ENCODE measurements around the gene ITPR3.

Gene ITPR3

GRCh38 chr6:33724102-33725023, 103.2 kb downstream of the ITPR3 start:
- no peak for DNase-seq

- no peak for DNase-seq
Observed at GRCh38 chr6:33725222-33725621, 104.1 kb downstream of the ITPR3 start.

- DNase-seq = no peak
Observed at GRCh38 chr6:33725891-33726673, 105.0 kb downstream of the ITPR3 start.

DNA sequence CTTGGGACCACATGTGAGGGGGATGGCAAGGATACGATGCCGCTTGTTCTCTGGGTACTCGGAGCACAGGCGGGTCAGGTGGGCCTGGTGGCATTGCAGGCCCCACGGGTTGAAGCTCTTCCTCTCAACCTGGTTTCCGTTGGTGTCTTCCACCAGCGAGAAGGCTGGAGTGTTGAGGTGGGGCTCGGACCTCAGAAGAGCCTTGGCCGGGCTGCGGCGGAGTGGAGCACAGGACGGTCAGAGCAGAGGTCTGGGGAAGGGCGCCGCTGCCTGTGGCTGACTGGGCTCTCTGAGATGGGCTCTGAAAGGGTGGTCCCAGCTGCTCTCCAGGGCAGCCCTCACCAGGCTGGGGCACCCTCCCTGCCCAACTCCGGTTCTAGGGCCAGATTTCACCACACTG, 105.6 kb downstream of the ITPR3 start:
- DNase-seq = no peak

DNA sequence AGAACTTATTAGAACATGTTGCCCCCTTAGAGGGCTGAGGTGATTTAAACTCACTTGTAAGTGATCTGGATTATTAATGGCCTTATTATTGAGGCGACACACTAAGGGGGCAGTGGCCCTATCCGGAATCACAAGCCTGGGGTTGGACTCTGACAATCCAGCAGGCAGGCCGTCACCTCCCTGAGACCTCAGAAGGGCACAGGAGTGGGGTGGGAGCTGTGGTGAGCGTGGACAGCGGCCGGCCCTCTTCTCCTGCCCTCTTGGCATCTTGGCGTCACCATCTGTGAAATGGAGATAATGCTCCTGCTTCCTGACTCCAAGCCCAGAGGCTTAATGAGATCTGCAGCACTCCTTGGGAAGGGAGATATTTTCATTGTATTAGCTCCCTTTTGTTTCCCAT, 106.0 kb downstream of the ITPR3 start:
- no peak for DNase-seq

- DNase-seq = no peak
Observed at GRCh38 chr6:33727932-33728331, 106.8 kb downstream of the ITPR3 start.

- no peak for DNase-seq
Observed at GRCh38 chr6:33728438-33728837, 107.3 kb downstream of the ITPR3 start.

GRCh38 chr6:33729059-33729458, 107.9 kb downstream of the ITPR3 start:
- no peak for DNase-seq

GRCh38 chr6:33730611-33731010, 109.5 kb downstream of the ITPR3 start:
- DNase-seq = no peak

GRCh38 chr6:33731035-33731434, 109.9 kb downstream of the ITPR3 start:
- no peak for DNase-seq

- DNase-seq = no peak
Observed at GRCh38 chr6:33731751-33732282, 110.7 kb downstream of the ITPR3 start.

GRCh38 chr6:33732385-33732784, 111.3 kb downstream of the ITPR3 start:
- no peak for DNase-seq

- DNase-seq = no peak
Observed at GRCh38 chr6:33732817-33733708, 111.9 kb downstream of the ITPR3 start.

- DNase-seq = no peak
Observed at GRCh38 chr6:33733709-33734007, 112.5 kb downstream of the ITPR3 start.

DNA sequence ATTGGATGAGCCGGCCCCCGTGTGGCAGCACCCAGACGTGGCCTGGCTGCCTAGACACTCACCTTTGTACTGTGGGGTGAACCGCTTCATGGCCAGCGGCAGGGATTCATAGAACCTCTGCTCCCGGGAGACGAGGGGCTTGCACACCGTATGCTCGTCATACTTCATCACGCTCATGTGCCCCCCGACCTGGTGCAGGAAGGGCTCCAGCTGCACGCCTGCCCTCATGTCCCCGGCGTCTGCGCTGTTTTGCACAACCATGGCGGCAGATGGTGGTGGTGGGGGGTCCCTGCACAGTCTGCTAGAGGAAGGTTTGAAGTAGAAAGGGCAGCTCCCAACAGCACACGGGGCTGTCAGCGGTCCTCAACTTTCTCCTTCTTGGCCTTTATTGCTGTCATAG, 114.1 kb downstream of the ITPR3 start:
- no peak for DNase-seq

DNA sequence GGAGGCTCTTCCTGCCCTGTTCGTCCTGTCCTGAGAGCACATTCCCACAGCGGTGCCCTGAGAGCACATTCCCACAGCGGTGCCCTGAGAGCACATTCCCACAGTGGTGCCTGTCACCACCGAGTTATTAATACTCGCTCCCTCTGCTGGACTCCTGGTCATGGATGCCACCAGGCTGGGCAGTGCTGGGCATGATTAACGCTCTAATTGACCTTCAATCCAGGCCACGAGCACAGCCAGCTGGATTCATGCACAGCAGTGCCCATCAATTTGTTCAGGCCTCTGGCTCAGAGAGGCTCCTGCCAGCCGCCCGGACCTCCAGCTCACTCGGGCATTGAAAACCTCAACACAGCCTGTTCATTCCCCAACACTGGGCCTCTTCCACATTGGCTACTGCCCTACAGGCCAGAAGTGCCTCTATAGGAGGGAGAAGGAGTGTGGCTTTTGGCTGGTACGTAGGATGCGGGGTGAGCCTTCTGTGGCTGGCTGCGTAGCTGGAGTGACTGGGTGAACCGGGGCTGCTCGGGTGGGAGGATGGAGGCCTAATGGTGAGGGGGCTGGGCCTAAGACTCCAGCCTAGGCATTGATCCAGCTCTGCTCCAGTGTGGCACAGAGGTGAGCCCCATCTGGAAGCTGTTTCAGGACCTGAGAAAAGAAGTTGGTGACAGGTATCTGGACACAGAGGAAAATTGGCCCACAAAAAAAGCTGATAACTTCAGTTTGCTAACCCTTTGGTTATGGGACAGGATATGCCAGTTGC, 116.3 kb downstream of the ITPR3 start:
- DNase-seq = no peak

DNA sequence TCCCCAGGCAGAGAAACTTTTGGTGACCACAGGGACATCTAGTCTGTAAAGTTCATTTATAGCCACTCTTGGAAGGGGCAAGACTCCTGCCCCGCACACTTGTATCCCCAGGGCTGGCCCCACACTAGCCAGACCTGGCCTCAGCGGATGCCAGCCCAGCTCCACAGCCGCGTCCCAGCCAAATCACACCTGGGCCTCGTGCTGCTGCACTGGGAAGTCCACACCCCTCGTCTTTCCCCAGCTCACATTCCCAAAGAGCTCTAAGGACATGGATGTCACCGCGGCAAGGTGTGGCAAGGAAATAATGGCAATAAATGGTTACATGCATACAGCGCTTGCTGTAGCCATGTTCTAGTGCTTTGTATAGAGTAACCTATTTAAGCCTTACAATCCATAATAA, 117.0 kb downstream of the ITPR3 start:
- no peak for DNase-seq

- no peak for DNase-seq
Observed at GRCh38 chr6:33738879-33739278, 117.8 kb downstream of the ITPR3 start.

GRCh38 chr6:33739571-33739970, 118.4 kb downstream of the ITPR3 start:
- DNase-seq = no peak

DNA sequence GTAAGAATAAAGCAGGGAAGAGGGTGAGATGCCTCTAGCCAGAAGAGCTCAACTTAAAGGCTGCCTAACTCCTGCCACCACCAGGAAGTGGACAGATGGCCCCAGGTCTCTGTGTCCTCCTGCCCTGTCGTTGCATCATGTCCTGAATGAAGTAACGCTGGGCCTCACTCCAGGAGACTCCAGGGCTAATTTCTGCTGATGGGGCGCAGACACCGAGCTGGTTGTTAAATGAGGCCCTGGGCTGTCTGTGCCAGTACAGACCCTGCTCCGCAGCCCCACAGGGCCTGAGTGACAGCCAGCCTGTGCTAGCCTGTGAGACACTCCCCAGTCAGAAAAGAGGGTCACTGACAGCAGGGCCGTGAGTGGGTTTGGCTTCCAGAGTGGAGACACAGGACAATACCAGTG, 119.1 kb downstream of the ITPR3 start:
- no peak for DNase-seq

DNA sequence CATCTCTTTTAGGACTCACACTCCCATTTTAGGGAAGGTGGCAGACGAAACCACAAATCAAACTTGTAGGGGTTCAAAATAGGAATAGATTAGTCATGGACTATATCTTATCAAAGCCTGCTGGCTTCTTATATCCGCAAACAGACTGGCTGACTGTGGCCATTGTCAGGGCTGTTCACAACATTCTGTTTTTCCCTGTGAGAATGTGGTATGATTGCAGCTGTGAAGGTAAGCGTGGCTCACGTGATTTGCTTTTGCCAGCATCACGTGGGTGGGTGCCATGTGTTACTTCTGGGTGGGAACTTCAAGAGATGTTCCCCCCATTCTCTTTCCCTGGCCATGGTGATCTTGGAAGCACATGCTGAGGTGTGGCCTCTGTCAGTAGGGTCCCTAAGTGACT, 119.7 kb downstream of the ITPR3 start:
- DNase-seq = no peak

DNA sequence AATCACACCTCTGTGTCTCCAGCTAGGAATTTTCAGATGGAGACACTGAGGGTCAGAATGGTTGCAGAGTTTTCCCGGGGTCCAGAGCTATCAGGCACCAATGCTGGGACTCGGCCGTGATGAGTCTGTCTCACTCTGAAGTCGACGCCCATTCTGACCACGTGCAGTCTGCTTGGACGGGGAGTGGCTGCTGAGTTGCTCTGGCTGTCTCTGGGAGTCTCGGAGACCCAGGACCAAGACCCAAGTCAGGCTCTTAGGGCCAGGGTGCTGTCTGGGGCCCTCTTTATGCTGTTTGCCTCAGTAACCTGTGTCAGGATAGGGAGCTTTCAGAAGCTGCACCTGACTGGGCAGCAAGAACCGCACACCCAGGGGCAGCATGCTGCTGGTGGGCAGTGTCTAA, 121.0 kb downstream of the ITPR3 start:
- DNase-seq = no peak
